ENCODE results near the gene SMARCB1.

SMARCB1 gene

DNA sequence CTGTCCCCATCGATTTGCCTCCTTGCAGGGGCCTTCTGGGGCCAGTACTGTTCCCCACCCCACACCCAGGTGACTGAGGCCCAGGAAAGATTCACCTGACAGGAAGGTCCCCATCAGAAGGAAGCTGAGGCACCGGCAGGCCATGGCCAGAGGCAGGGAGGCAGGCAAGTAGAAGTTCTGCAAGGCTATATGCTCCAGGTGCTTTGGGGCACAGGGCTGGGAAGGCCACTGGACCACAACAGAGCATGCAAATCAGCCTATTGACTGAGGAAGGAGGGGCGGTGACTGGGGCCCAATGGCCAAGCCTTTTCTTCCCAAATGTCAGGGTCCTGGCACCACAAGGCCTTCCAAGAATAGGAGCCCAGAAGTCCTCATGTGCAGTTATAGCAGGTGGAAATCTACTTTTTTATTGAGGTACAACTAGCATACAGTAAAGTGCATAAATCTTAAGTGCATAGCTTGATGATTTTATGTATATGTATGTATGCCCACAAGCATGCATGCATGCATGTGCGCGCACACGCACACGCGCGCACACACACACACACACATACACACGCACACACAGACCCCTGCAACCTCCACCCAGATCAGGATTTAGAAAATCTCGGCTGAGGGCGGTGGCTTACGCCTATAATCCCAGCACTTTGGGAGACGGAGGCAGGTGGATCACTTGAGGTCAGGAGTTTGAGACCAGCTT, 32.4 kb upstream of the SMARCB1 start, which contains the start of gene VPREB3:
Gene VPREB3, minus strand, starts transcription at position 206 of the 700 bp plus-strand sequence. Its CDS starts 62 bp downstream, at position 144.
- TF ChIP-seq, protein P1, sequence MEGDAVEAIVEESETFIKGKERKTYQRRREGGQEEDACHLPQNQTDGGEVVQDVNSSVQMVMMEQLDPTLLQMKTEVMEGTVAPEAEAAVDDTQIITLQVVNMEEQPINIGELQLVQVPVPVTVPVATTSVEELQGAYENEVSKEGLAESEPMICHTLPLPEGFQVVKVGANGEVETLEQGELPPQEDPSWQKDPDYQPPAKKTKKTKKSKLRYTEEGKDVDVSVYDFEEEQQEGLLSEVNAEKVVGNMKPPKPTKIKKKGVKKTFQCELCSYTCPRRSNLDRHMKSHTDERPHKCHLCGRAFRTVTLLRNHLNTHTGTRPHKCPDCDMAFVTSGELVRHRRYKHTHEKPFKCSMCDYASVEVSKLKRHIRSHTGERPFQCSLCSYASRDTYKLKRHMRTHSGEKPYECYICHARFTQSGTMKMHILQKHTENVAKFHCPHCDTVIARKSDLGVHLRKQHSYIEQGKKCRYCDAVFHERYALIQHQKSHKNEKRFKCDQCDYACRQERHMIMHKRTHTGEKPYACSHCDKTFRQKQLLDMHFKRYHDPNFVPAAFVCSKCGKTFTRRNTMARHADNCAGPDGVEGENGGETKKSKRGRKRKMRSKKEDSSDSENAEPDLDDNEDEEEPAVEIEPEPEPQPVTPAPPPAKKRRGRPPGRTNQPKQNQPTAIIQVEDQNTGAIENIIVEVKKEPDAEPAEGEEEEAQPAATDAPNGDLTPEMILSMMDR (IDR thresholded peaks at IDR 0.05; ENCODE audit: low read depth, low read length) = no peak
- no peak within 1 kb of the TSS for H3K4me3 ChIP-seq (ENCODE audit: low read depth, low read length)

DNA sequence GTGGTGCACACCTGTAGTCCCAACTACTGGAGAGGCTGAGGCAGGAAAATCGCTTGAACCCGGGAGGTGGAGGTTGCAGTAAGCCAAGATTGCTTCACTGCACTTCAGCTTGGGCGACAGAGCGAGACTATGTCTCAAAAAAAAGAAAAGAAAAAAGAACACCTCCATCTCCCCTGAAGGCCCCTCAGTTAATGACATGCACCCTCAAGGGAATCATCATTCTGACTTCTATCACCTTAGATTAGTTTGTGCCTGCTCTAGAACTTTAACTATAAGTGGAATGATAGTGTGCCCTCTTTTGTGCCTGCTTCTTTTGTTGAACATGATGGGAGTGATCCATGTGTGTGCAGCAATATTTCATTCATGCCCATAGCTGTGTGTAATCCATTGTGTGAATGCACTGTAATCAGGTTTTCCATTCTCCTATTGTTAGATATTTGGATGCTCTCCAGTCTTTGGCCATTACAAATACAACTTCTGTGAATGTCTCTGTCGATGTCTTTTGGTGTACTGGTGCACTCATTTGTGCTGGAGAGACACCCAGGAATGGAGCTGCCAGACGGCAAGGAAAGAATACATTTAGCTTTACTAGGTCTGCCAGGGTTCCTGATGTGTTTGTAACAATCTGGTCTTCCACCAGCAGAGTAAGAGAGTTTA, 31.7 kb upstream of the SMARCB1 start:
- no peak overlapping the region for H3K4me3 ChIP-seq (ENCODE audit: low read depth, low read length)
- TF ChIP-seq, protein P1 (IDR thresholded peaks at IDR 0.05; ENCODE audit: low read depth, low read length) = no peak

DNA sequence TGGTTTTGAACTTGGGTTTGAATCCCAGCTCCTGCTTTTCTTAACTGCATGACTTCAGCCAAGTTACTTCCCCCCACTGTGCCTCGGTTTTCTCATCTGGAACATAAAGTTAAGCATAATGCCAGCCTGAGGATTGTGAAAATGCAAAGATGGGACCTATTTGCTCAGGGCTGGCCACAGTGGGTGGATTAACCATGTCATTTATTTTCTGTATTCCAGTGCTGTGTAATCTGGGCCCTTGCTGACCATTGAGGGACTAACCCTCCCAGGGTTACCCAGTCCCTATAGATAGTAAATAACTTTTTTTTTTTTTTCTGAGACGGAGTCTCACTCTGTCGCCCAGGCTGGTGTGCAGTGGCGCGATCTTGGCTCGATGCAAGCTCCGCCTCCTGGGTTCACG, 31.1 kb upstream of the SMARCB1 start:
- H3K4me3 ChIP-seq (ENCODE audit: low read depth, low read length) = no peak overlapping the region
- TF ChIP-seq, protein P1 (IDR thresholded peaks at IDR 0.05; ENCODE audit: low read depth, low read length) = no peak

DNA sequence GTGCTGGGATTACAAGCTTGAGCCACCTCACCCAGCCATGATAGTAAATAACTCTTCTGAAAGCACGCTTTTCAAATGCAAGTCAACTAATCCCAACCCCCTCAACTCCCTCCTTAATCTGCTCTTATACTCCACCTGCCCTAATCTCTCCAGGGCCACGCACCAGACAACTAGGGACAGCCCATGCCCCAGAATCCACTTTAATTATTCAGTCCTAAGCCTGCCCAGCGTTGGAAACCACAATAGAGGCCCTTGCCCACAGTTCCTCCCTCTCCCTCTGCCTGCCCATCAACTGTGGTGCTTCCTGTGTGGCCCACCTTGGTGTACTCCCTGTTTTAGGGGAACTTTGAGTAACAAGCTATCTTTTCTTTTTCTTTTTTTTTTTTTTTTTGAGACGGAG, 29.9 kb upstream of the SMARCB1 start:
- H3K4me3 ChIP-seq (ENCODE audit: low read depth, low read length) = no peak overlapping the region
- TF ChIP-seq, protein P1 (IDR thresholded peaks at IDR 0.05; ENCODE audit: low read depth, low read length) = no peak

DNA sequence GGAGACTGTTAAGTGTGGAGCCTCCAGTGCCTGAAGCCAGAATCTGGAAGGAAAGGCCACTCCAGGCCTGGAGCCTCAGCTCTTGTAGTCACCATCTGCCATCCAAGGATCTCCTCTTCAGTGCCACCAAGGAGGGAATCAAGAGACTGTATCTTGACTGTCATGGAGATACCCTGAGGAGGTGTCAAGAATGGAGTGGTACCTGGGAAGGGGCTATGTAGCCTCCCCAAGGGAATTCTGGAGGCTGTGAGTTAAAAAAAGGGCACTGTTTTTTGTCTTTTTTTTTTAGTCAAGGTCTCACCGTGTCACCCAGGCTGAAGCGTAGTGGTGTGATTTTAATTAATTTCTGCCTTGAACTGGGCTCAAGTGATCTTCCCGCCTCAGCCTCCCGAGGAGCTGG, 27.2 kb upstream of the SMARCB1 start:
- TF ChIP-seq, protein P1 (IDR thresholded peaks at IDR 0.05; ENCODE audit: low read depth, low read length) = no peak
- H3K4me3 ChIP-seq (ENCODE audit: low read depth, low read length) = no peak overlapping the region

DNA sequence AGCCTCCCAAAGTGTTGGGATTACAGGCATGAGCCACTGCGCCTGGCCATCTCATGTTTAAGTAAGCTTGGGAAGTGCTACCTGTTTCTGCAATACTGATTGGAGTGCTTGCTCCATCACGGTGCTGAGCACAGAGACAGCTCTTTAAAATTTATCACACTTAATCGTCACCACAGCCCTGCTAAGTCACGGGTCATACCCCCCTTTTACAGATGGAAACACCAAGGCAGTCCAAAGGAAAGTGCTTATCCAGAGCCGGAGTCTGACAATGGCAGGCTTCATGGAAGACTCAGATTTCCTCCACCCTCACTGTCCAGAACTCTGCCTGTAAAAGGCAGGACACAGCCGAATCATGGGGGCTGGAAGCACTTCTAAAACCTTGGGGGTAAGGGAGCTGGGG, 26.7 kb upstream of the SMARCB1 start:
- TF ChIP-seq, protein P1 (IDR thresholded peaks at IDR 0.05; ENCODE audit: low read depth, low read length) = no peak
- no peak overlapping the region for H3K4me3 ChIP-seq (ENCODE audit: low read depth, low read length)

Measured in WI38 (cell line).